Suprapubic skin (tissue), 4 donors: ENCODE measurements around the gene EFNB1. TPM values are rescaled to one million over a fixed set of nuclear protein-coding genes. Genes with fewer than 3 reads are reported as not detected.

ENCODE experiments used
- DNase-seq, 2 donors: peaks; one replicate each; pipeline ENCODE4 v3.0.0-alpha.2; 2019; ENCODE audit warnings: low spot score in 2 of 2
- H3K27ac ChIP-seq: fragments of 200-600 bp; sonication (generic); one replicate; pipeline ENCODE4 v1.5.1; 2019
- H3K27me3 ChIP-seq: fragments of 200-600 bp; sonication (generic); one replicate; pipeline ENCODE4 v1.5.1; 2019
- H3K36me3 ChIP-seq: fragments of 200-600 bp; sonication (generic); one replicate; pipeline ENCODE4 v1.5.1; 2019
- H3K4me1 ChIP-seq: fragments of 200-600 bp; sonication (generic); one replicate; pipeline ENCODE4 v1.5.1; 2019
- H3K4me3 ChIP-seq: fragments of 200-600 bp; sonication (generic); one replicate; pipeline ENCODE4 v1.5.1; 2019; ENCODE audit warnings: mild to moderate bottlenecking
- H3K9me3 ChIP-seq: fragments of 200-600 bp; sonication (generic); one replicate; pipeline ENCODE4 v1.5.1; 2019
- EP300 ChIP-seq: sonication (generic); formaldehyde crosslinking; IDR thresholded peaks from one replicate; pipeline ENCODE4 v1.6.1; 2017; ENCODE audit warnings: antibody characterized with exemption
- POLR2A ChIP-seq, 2 donors: fragments of 450-650 bp; IDR thresholded peaks; one replicate each; pipeline ENCODE4 v1.6.1; 2017; ENCODE audit warnings: antibody characterized with exemption in 2 of 2, mild to moderate bottlenecking in 2 of 2, moderate library complexity in 2 of 2
- POLR2AphosphoS5 ChIP-seq, 3 donors: sonication (generic); formaldehyde crosslinking; IDR thresholded peaks; one replicate each; pipeline ENCODE4 v1.6.1; 2017; ENCODE audit warnings: antibody characterized with exemption in 3 of 3
- WGBS: methylation state at CpG from one replicate; pipeline ENCODE4 v1.1.5; 2018; 5-methylcytosine and 5-hydroxymethylcytosine counted together
- total RNA-seq, 4 donors: library from RNA; depleted of rRNA; stranded (reverse); fragments of >200 nt; gene quantifications; one replicate each; pipeline ENCODE4 v1.1.0, GENCODE V29; 2016
- TF ChIP-seq, protein P1 (sequence below), 2 donors: fragments of 200-600 bp in 1 of 2; fragments of 450-650 bp in 1 of 2; sonication (generic) in 1 of 2; IDR thresholded peaks; one replicate each; pipeline ENCODE4 v1.5.1; 2016 to 2019; ENCODE audit warnings: antibody characterized with exemption in 2 of 2, mild to moderate bottlenecking in 1 of 2, moderate library complexity in 1 of 2

Gene EFNB1
- total RNA-seq, 4 donors from 2014 or later, result 78.4 to 103 (median 89.8) TPM

GRCh38 chrX:68842351-68842750, 13.5 kb downstream of the EFNB1 start:
- WGBS, result 55% methylated on average over 2 of the region's 2 CpGs
- Histone ChIP-seq H3K4me3 (no peak overlapping the region), H3K4me1 (peaks cover 29% of the 10 kb centered on the region), H3K9me3 (no peaks in the 10 kb centered on the region), H3K36me3 (peaks cover 17% of the 10 kb centered on the region), H3K27ac (peak overlapping the region; percentile 6), H3K27me3 (no peaks in the 10 kb centered on the region)
- DNase-seq, result no peak
- TF ChIP-seq POLR2AphosphoS5 (IDR thresholded peaks at IDR 0.05), result no peak
- no peak for TF ChIP-seq POLR2A (IDR thresholded peaks at IDR 0.05)
- no peak for TF ChIP-seq EP300
- TF ChIP-seq, protein P1, sequence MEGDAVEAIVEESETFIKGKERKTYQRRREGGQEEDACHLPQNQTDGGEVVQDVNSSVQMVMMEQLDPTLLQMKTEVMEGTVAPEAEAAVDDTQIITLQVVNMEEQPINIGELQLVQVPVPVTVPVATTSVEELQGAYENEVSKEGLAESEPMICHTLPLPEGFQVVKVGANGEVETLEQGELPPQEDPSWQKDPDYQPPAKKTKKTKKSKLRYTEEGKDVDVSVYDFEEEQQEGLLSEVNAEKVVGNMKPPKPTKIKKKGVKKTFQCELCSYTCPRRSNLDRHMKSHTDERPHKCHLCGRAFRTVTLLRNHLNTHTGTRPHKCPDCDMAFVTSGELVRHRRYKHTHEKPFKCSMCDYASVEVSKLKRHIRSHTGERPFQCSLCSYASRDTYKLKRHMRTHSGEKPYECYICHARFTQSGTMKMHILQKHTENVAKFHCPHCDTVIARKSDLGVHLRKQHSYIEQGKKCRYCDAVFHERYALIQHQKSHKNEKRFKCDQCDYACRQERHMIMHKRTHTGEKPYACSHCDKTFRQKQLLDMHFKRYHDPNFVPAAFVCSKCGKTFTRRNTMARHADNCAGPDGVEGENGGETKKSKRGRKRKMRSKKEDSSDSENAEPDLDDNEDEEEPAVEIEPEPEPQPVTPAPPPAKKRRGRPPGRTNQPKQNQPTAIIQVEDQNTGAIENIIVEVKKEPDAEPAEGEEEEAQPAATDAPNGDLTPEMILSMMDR (IDR thresholded peaks at IDR 0.05), result no peak

GRCh38 chrX:68842781-68843581, 14.2 kb downstream of the EFNB1 start:
- WGBS, result 72% methylated on average over 11 of the region's 12 CpGs
- H3K9me3 ChIP-seq, result no peaks in the 10 kb centered on the region
- peak overlapping the region; percentile 6 for H3K27ac ChIP-seq
- H3K4me3 ChIP-seq, result no peak overlapping the region
- no peak for DNase-seq
- H3K36me3 ChIP-seq, result peaks cover 17% of the 10 kb centered on the region
- TF ChIP-seq EP300, result no peak
- TF ChIP-seq, protein P1 (IDR thresholded peaks at IDR 0.05), result no peak
- TF ChIP-seq POLR2A (IDR thresholded peaks at IDR 0.05), result no peak
- TF ChIP-seq POLR2AphosphoS5 (IDR thresholded peaks at IDR 0.05), result no peak
- H3K4me1 ChIP-seq, result peaks cover 24% of the 10 kb centered on the region
- no peaks in the 10 kb centered on the region for H3K27me3 ChIP-seq

- Histone ChIP-seq H3K9me3 (no peaks in the 10 kb centered on the region), H3K27ac (no peak overlapping the region), H3K4me3 (no peak overlapping the region), H3K4me1 (peaks cover 24% of the 10 kb centered on the region), H3K27me3 (no peaks in the 10 kb centered on the region), H3K36me3 (peaks cover 17% of the 10 kb centered on the region)
- DNase-seq, result no peak
- no CpG with 5 or more reads among the region's 1 CpG for WGBS
- TF ChIP-seq EP300, result no peak
- TF ChIP-seq, protein P1 (IDR thresholded peaks at IDR 0.05), result no peak
- no peak for TF ChIP-seq POLR2A (IDR thresholded peaks at IDR 0.05)
- no peak for TF ChIP-seq POLR2AphosphoS5 (IDR thresholded peaks at IDR 0.05)
These were observed 15.2 kb downstream of the EFNB1 start for GRCh38 chrX:68843992-68844391.

- TF ChIP-seq POLR2AphosphoS5 (IDR thresholded peaks at IDR 0.05) (no peak), POLR2A (IDR thresholded peaks at IDR 0.05) (no peak), EP300 (no peak)
- TF ChIP-seq, protein P1 (IDR thresholded peaks at IDR 0.05), result no peak
- no peaks in the 10 kb centered on the region for H3K27me3 ChIP-seq
- peaks cover 16% of the 10 kb centered on the region for H3K36me3 ChIP-seq
- H3K4me1 ChIP-seq, result peaks cover 24% of the 10 kb centered on the region
- no peak for DNase-seq
- H3K27ac ChIP-seq, result no peak overlapping the region
- 68% methylated on average over 4 of the region's 5 CpGs for WGBS
- H3K9me3 ChIP-seq, result no peaks in the 10 kb centered on the region
- no peak overlapping the region for H3K4me3 ChIP-seq
These were observed 15.8 kb downstream of the EFNB1 start for GRCh38 chrX:68844581-68844980.

DNA sequence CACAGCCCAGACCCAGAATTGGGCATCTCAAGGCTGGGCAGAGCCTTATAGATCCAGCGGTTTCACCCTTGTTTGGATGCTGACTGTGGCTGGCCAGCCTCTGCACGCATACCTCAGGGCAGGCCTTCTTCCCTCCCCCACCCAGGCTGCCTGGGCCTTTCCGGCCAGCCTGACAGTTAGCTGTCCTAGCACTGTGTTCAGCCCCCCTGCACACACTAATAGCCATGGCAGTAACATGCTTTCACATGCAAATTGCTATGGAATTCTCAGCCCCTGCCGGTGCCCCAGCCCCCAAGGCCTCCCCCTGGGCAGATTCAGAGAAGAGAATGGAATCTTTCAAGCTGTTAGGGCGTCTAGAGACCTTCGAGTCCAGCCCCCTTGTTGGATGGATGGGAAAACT, 17.7 kb downstream of the EFNB1 start:
- DNase-seq, result no peak
- 72% methylated on average over 2 of the region's 6 CpGs for WGBS
- no peaks in the 10 kb centered on the region for H3K9me3 ChIP-seq

More for the DNA sequence above, 17.7 kb downstream of the EFNB1 start:
- H3K4me1 ChIP-seq, result peaks cover 15% of the 10 kb centered on the region
- TF ChIP-seq POLR2AphosphoS5 (IDR thresholded peaks at IDR 0.05) (no peak), POLR2A (IDR thresholded peaks at IDR 0.05) (no peak), EP300 (no peak)
- TF ChIP-seq, protein P1 (IDR thresholded peaks at IDR 0.05), result no peak
- no peak overlapping the region for H3K4me3 ChIP-seq
- no peak overlapping the region for H3K27ac ChIP-seq
- H3K36me3 ChIP-seq, result peaks cover 2% of the 10 kb centered on the region
- no peaks in the 10 kb centered on the region for H3K27me3 ChIP-seq
